K562 (cell line): Measurements from ENCODE around the gene GMDS. TPM values are rescaled to one million over a fixed set of nuclear protein-coding genes. Genes with fewer than 3 reads are reported as not detected.
A peak's percentile ranks its signal among the peaks of the same experiment; 100 is the strongest.

Experiments used
- ATAC-seq: fragments of 200-7000 bp; cut with Tn5 transposase; 3 replicates; pipeline ENCODE4 v1.9.1; 2020; ENCODE audit warnings: moderate library complexity
- BruUV-seq: library from RNA; stranded (reverse); fragments of 400-500 nt; replicated peaks from 2 replicates; lab custom pipeline; 2021; lab: Mats Ljungman, UMichigan
- CTCF ChIA-PET: fragments of 300-600 bp; formaldehyde crosslinking; extraction: SDS; loops from one replicate; lab custom pipeline; 2021; ENCODE audit warnings: low intra/inter-chr PET ratio; lab: Yijun Ruan, JAX
- POLR2A ChIA-PET: fragments of 300-600, 350-650 bp; sonication (Branson Sonifier 250); formaldehyde crosslinking; extraction: SDS; loops from one replicate; lab custom pipeline; 2021; ENCODE audit warnings: antibody characterized with exemption, inconsistent platforms; lab: Yijun Ruan, JAX
- DNase-seq, 4 experiments: peaks; one replicate each; pipeline versions ENCODE4 v3.0.0 to v3.0.0-alpha.2; 2011 to 2018; ENCODE audit warnings: low spot score in 3 of 4, mixed read lengths in 3 of 4; ENCODE audit errors: extremely low read depth in 1 of 4
- FAIRE-seq: peaks from 2 replicates; lab custom pipeline; 2011; peaks lifted over from hg19 to GRCh38; lab: Jason Lieb, UNC
- H2AFZ ChIP-seq: 2 replicates; pipeline ENCODE4 v1.6.0; 2011; ENCODE audit warnings: low read depth, low read length, control low read depth, inconsistent platforms
- H3K27ac ChIP-seq: fragments of 200-600 bp; 3 replicates; pipeline ENCODE4 v1.8.0; 2011; ENCODE audit warnings: low read depth, mild to moderate bottlenecking, control low read depth, inconsistent platforms, low read length, moderate library complexity, mixed read lengths; ENCODE audit errors: extremely low read depth
- H3K27me3 ChIP-seq, 2 experiments: fragments of 300-600 bp in 1 of 2; 2 replicates in 1 of 2; 3 replicates in 1 of 2; pipeline versions ENCODE4 v1.6.0 to v1.8.0; 2011; ENCODE audit warnings: inconsistent platforms in 2 of 2, low read length in 2 of 2, mild to moderate bottlenecking in 1 of 2, mixed read lengths in 1 of 2, moderate library complexity in 1 of 2; ENCODE audit not compliant: control insufficient read depth in 2 of 2, insufficient read depth in 2 of 2
- H3K36me3 ChIP-seq: fragments of 300-600 bp; 3 replicates; pipeline ENCODE4 v1.8.0; 2011; ENCODE audit warnings: mild to moderate bottlenecking, low read length, inconsistent platforms; ENCODE audit not compliant: control insufficient read depth, insufficient read depth
- H3K4me1 ChIP-seq, 2 experiments: fragments of 200-600 bp in 1 of 2; replicated peaks in 1 of 2; 2 replicates in 1 of 2; 3 replicates in 1 of 2; pipeline versions ENCODE4 v1.5.1 to v1.8.0; 2011; ENCODE audit warnings: inconsistent platforms in 2 of 2, low read length in 2 of 2, mild to moderate bottlenecking in 1 of 2, mixed read lengths in 1 of 2, moderate library complexity in 1 of 2; ENCODE audit not compliant: control insufficient read depth in 2 of 2, insufficient read depth in 2 of 2
- H3K4me2 ChIP-seq: 2 replicates; pipeline ENCODE4 v1.6.1; 2011; ENCODE audit warnings: low read length, control low read depth, inconsistent platforms, mixed read lengths; ENCODE audit not compliant: insufficient read depth
- H3K4me3 ChIP-seq: fragments of 200-600 bp; sonication (generic), shearing (Covaris generic); 2 replicates; pipeline ENCODE4 v1.5.1; 2016; ENCODE audit warnings: control low read depth, inconsistent platforms
- H3K79me2 ChIP-seq: fragments of 200-600 bp; 3 replicates; pipeline ENCODE4 v1.8.0; 2011; ENCODE audit warnings: low read length, inconsistent platforms; ENCODE audit not compliant: control insufficient read depth, insufficient read depth
- H3K9ac ChIP-seq, 2 experiments: 2 replicates each; pipeline versions ENCODE4 v1.6.0 to v1.6.1; 2011; ENCODE audit warnings: low read depth in 2 of 2, low read length in 2 of 2, control low read depth in 1 of 2, inconsistent platforms in 1 of 2, mild to moderate bottlenecking in 1 of 2, mixed read lengths in 1 of 2; ENCODE audit not compliant: insufficient read depth in 1 of 2
- H3K9me1 ChIP-seq: one replicate; pipeline ENCODE4 v1.6.0; 2011; ENCODE audit warnings: inconsistent platforms, mild to moderate bottlenecking, low read length, moderate library complexity; ENCODE audit not compliant: control insufficient read depth, insufficient read depth
- H3K9me3 ChIP-seq: replicated peaks from 2 replicates; pipeline ENCODE4 v1.5.1; 2011; ENCODE audit warnings: low read depth, low read length, inconsistent platforms; ENCODE audit not compliant: control insufficient read depth, insufficient read depth
- H4K20me1 ChIP-seq: replicated peaks from 2 replicates; pipeline ENCODE4 v1.6.1; 2011; ENCODE audit warnings: low read length, inconsistent platforms, mixed read lengths; ENCODE audit not compliant: control insufficient read depth, insufficient read depth
- PHF8 ChIP-seq: fragments of 200-600 bp; sonication (generic); IDR thresholded peaks from 2 replicates; pipeline ENCODE4 v1.6.1; 2012; ENCODE audit warnings: mixed run types, mild to moderate bottlenecking, inconsistent platforms, low read length, moderate library complexity, borderline replicate concordance
- PRMT5 ChIP-seq: sonication (generic); formaldehyde crosslinking; IDR thresholded peaks from 2 replicates; pipeline ENCODE4 v1.5.0; 2020; ENCODE audit warnings: missing genetic modification reagents
- RAD21 ChIP-seq, 2 experiments: fragments of 250-450 bp in 1 of 2; fragments of 450-650 bp in 1 of 2; sonication (Bioruptor Pico) in 1 of 2; formaldehyde crosslinking in 1 of 2; IDR thresholded peaks in 1 of 2; conservative IDR thresholded peaks in 1 of 2; 2 replicates each; pipeline versions ENCODE4 v1.4.0 to v1.8.0; 2020 to 2022; ENCODE audit warnings: mild to moderate bottlenecking in 2 of 2, moderate library complexity in 1 of 2
- RBBP5 ChIP-seq: fragments of 200-600 bp; sonication (generic); IDR thresholded peaks from 2 replicates; pipeline ENCODE4 v1.6.1; 2012; ENCODE audit warnings: borderline replicate concordance, mild to moderate bottlenecking, low read length, control low read depth, inconsistent platforms; ENCODE audit not compliant: insufficient read depth, poor library complexity, severe bottlenecking
- SMAD1 ChIP-seq: fragments of 150-350 bp; IDR thresholded peaks from 2 replicates; pipeline ENCODE4 v1.6.1; 2014; ENCODE audit warnings: low read length, low read depth; ENCODE audit not compliant: partially characterized antibody
- WGBS: fragments of 100-300 bp; shearing (Covaris generic); methylation state at CpG from one replicate; pipeline ENCODE4 v1.1.6; 2016; ENCODE audit warnings: low coverage, mixed read lengths; ENCODE audit not compliant: insufficient coverage; ENCODE audit errors: missing lambda C conversion rate; 5-methylcytosine and 5-hydroxymethylcytosine counted together
- in situ Hi-C: fragments of 300-500 bp; cut with MboI; formaldehyde crosslinking; loops from 4 replicates; pipeline ENCODE4 v1.15.0; 2018; ENCODE audit warnings: inconsistent platforms, mixed read lengths
- intact Hi-C: fragments of 100-400 bp; cut with micrococcal nuclease; formaldehyde crosslinking; loops from 2 replicates; pipeline ENCODE4 v1.14.2; 2022
- polyA plus RNA-seq, 8 experiments: library from polyadenylated mRNA; depleted of rRNA in 4 of 8; stranded (reverse) in 5 of 8; unstranded in 3 of 8; fragments of >200 nt; fragmentation: Nextera tagmentation in 2 of 8; fragmentation: Illumina TruSeq in 1 of 8; extraction: Ambion mirVana in 2 of 8; extraction: Trizol in 1 of 8; gene quantifications; 2 replicates each; pipeline versions ENCODE4 v1.2.1 to v1.2.3, GENCODE V29; 2011 to 2014; ENCODE audit warnings: inconsistent platforms in 1 of 8, missing spikeins in 1 of 8
- total RNA-seq, 7 experiments: library from RNA; depleted of rRNA in 6 of 7; stranded (reverse); fragments of >200 nt in 6 of 7; fragmentation: Illumina TruSeq in 2 of 7; extraction: Trizol in 2 of 7; gene quantifications; 2 replicates each; pipeline versions ENCODE4 v1.2.1 to v1.2.3, GENCODE V29; 2011 to 2021; ENCODE audit warnings: low replicate concordance in 1 of 7
- TF ChIP-seq, protein P1 (sequence below), 3 experiments: IDR thresholded peaks in 2 of 3; conservative IDR thresholded peaks in 1 of 3; 2 replicates each; pipeline ENCODE4 v1.5.1; 2011 to 2012; ENCODE audit warnings: low read length in 3 of 3, mild to moderate bottlenecking in 3 of 3, control low read depth in 2 of 3, improper control_type of control experiment in 1 of 3, inconsistent platforms in 1 of 3, low read depth in 1 of 3, mixed read lengths in 1 of 3, moderate library complexity in 1 of 3; ENCODE audit not compliant: insufficient read depth in 2 of 3

Gene GMDS
- total and polyA plus RNA-seq, 9 of the 15 experiments (the other 6 are each of a cell fraction or from before 2014, with no cell fraction given): 0.48 to 31.8 (median 13.4) TPM

DNA sequence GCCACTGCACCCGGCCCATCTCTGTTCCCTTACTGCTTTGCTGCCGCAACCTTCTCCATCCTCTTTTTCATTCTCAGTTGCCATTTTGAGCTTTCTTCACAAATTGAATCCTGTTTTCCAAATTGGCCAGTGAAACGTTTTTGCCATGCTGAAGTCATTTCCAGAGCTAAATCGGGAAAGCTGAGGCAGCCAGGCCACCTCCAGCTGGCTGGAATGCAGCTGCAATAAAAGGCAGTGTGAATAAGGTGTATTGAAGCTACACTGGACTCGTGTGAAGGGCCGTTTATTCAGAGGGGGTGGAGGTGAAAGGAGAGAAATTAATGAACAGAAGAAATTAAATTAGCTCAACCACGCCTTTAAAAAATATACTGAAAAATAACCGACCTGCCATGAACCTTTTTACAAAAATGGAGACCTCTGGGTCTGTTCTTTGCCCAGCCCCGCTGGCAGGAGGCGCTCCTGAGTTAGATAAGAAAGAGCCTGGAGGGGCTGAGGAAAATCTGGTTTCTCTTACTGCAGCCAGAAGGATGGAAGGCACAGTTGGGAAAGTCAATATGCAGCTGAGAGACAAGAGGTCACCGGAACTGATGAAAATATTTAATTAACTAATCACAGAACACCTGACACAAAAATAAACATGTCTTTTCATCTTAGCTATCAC is 351.8 kb downstream of the GMDS start:
- H3K79me2 ChIP-seq: no peaks in the 10 kb centered on the region
- H3K9me1 ChIP-seq: no peaks in the 10 kb centered on the region
- H3K9me3 ChIP-seq: no peaks in the 10 kb centered on the region
- no peak overlapping the region for H3K4me2 ChIP-seq
- no TSS peak for BruUV-seq
- H3K9ac ChIP-seq: no peak overlapping the region
- peak in 2 of 4 experiments; percentile 18 to 20 for DNase-seq
- peaks cover 3 to 11% of the 10 kb centered on the region in 2 experiments; a peak in 4 of 5 replicates for H3K27me3 ChIP-seq
- H3K36me3 ChIP-seq: no peaks in the 10 kb centered on the region
- in situ Hi-C loops: loop anchor here (10.0 kb wide), 1 partner anchor 461 kb away; no protein-coding TSS in a partner anchor
- no peak overlapping the region for H3K4me3 ChIP-seq
- H3K27ac ChIP-seq: no peak overlapping the region
- TF ChIP-seq RAD21 (CRISPR knock-in tag; conservative IDR thresholded peaks at IDR 0.05 in 1 of 2, IDR thresholded peaks at IDR 0.05 in 1 of 2): peak; percentile 61 to 65
- no peak for TF ChIP-seq PHF8
- no peak for TF ChIP-seq PRMT5 (CRISPR knock-in tag)
- TF ChIP-seq RBBP5: no peak
- no peak for TF ChIP-seq SMAD1
- TF ChIP-seq, protein P1, sequence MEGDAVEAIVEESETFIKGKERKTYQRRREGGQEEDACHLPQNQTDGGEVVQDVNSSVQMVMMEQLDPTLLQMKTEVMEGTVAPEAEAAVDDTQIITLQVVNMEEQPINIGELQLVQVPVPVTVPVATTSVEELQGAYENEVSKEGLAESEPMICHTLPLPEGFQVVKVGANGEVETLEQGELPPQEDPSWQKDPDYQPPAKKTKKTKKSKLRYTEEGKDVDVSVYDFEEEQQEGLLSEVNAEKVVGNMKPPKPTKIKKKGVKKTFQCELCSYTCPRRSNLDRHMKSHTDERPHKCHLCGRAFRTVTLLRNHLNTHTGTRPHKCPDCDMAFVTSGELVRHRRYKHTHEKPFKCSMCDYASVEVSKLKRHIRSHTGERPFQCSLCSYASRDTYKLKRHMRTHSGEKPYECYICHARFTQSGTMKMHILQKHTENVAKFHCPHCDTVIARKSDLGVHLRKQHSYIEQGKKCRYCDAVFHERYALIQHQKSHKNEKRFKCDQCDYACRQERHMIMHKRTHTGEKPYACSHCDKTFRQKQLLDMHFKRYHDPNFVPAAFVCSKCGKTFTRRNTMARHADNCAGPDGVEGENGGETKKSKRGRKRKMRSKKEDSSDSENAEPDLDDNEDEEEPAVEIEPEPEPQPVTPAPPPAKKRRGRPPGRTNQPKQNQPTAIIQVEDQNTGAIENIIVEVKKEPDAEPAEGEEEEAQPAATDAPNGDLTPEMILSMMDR (IDR thresholded peaks at IDR 0.05 in 2 of 3, conservative IDR thresholded peaks at IDR 0.05 in 1 of 3; ENCODE audit: insufficient read depth in 2 of 3, low read depth in 1 of 3, low read length in 3 of 3): peak; percentile 32 to 52 (median 43); a peak in 2 of 6 replicates
- TF ChIP-seq, all 486 proteins: peak for 2
- FAIRE-seq (no peak), ATAC-seq (0 out of 3 replicates have a peak, but pooled peaks have one; percentile 42)
- ChIA-PET POLR2A (interaction anchor here (0.7 kb wide), 1 partner anchor 13 kb away, joined by 3 read pairs; no protein-coding TSS in a partner anchor), CTCF (interaction anchor here (0.6 kb wide), 1 partner anchor 12 kb away, joined by 3 read pairs; no protein-coding TSS in a partner anchor)
- intact Hi-C loops: loop anchor here (5.0 to 10.0 kb wide), 2 partner anchors 211 to 304 kb away; no protein-coding TSS in a partner anchor
- H2AFZ ChIP-seq: no peak overlapping the region
- H4K20me1 ChIP-seq: no peaks in the 10 kb centered on the region; the same call in 1 of the 2 replicates
- H3K4me1 ChIP-seq: no peaks in the 10 kb centered on the region
- WGBS: 11% methylated on average over 11 of the region's 11 CpGs
